ENCODE measurements around the gene METRNL.
A peak's percentile ranks its signal among the peaks of the same experiment; 100 is the strongest.
"Not testable (repeated sequence)": the region's sequence is repeated elsewhere in the genome, so short reads cannot be mapped to it uniquely, and the experiment has no call there.

METRNL gene

GRCh38 chr17:83109793-83110645, 30.6 kb downstream of the METRNL start:
- DNase-seq, result peak; percentile 97

- peak; percentile 40 for DNase-seq
These were observed 31.3 kb downstream of the METRNL start for GRCh38 chr17:83110735-83111134.

- DNase-seq, result no peak
These were observed 32.3 kb downstream of the METRNL start for GRCh38 chr17:83111516-83112282.

GRCh38 chr17:83113381-83113780, 34.0 kb downstream of the METRNL start:
- no peak for DNase-seq

- DNase-seq, result no peak
These were observed 34.4 kb downstream of the METRNL start for GRCh38 chr17:83113792-83114191.

GRCh38 chr17:83114706-83115105, 35.3 kb downstream of the METRNL start:
- DNase-seq, result no peak

GRCh38 chr17:83115202-83115651, 35.8 kb downstream of the METRNL start:
- DNase-seq, result no peak

- DNase-seq, result no peak
These were observed 36.4 kb downstream of the METRNL start for GRCh38 chr17:83115832-83116231.

- DNase-seq, result no peak
These were observed 36.9 kb downstream of the METRNL start for GRCh38 chr17:83116311-83116771.

- no peak for DNase-seq
These were observed 37.6 kb downstream of the METRNL start for GRCh38 chr17:83116783-83117555.

GRCh38 chr17:83117583-83117982, 38.2 kb downstream of the METRNL start:
- no peak for DNase-seq

GRCh38 chr17:83118071-83118841, 38.8 kb downstream of the METRNL start:
- DNase-seq, result no peak

GRCh38 chr17:83119987-83120864, 40.8 kb downstream of the METRNL start:
- no peak for DNase-seq

GRCh38 chr17:83121473-83121872, 42.1 kb downstream of the METRNL start:
- DNase-seq, result not testable (repeated sequence)

- no peak for DNase-seq
These were observed 42.8 kb downstream of the METRNL start for GRCh38 chr17:83121921-83122820.

GRCh38 chr17:83122834-83123233, 43.4 kb downstream of the METRNL start:
- no peak for DNase-seq

GRCh38 chr17:83123896-83124801, 44.7 kb downstream of the METRNL start:
- DNase-seq, result no peak

- DNase-seq, result no peak
These were observed 45.6 kb downstream of the METRNL start for GRCh38 chr17:83124871-83125514.
